NCI-H82 treated with DMSO at 0.1 percent for 48 hours (cell line): Measurements from ENCODE around the gene AHCYL1.
"Not testable (repeated sequence)": the region's sequence is repeated elsewhere in the genome, so short reads cannot be mapped to it uniquely, and the experiment has no call there.

Source experiments
- DNase-seq: peaks from one replicate; lab custom pipeline; 2025; ENCODE audit not compliant: unreplicated experiment; lab: John Stamatoyannopoulos, UW

Gene AHCYL1

DNA sequence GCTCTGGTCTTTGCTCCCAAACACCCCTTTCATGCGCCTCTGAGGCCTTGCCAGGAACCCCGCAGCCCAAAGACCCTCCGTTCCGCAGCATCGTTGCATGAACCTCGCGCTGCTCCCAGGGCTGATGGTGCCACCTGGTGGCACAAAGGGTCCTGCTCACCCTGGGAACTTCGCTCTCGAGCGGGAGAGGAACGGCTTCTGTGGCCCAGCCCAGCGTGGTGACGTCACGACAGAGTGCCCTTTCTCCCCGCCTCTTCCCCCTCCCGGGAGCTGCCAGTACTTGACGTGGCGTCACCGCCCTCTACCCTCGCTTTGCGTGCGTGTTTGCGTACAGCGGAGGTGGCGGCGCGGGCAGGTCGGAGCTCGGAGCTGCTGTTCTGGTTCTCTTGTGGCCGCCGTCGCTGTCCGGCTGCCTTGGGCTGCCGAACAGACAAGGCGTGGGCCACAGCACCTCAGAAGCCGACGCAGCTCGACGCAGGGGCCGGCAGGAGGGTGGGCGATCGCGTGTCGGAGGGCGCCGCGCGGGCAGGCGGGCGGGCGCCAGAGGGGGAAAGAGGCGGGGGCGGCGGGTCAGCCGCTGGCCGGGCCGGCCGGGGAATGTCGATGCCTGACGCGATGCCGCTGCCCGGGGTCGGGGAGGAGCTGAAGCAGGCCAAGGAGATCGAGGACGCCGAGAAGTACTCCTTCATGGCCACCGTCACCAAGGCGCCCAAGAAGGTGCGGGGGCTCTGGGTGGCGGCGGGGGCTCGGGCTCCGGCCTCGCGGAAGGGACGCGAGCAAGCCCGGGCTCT is at the start of gene AHCYL1:
Gene AHCYL1, plus strand, starts transcription at position 310 of the 791 bp plus-strand sequence. Its CDS starts 288 bp downstream, at position 598.
- DNase-seq, result peak; percentile 99

DNA sequence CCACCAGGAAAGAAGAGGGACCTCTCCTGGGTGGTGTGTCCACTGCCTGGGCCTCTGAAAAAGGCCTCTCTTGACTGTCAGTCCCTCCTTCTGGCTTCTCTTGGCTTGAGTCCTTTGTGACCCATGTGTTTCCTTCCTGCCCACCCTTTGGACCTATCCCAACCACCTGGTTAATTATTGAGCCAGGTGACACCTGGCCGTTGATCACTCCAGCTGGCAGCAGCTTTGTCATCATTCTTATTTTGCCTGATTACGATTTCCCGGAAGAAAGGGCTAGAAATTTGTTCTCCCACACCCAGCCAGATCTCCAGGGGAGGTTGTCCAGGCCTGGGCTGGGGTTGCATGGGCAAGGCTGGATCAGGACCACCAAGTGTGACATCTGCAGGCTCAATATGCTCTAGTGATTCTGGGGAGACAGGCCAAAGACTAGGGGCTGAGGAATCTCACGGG is 49.1 kb upstream of the AHCYL1 start:
- DNase-seq, result no peak

DNA sequence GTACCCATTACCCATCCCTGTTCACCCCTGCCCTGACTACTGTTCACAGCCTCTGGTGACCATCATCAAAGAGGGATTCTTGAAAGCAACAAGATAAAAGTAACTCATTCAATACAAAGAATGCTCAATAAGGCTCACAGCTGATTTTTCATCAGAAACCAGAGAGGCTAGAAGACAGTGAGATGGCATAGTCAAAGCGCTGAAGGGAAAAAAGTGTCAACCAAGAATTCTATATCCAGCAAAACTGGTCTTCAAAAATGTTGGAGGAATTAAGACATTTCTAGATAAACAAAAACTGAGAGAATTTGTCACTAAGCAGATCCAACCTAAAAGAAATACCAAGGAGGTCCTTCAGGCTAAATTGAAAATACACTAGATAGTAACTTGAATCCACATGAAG is 46.8 kb upstream of the AHCYL1 start:
- DNase-seq, result no peak

DNA sequence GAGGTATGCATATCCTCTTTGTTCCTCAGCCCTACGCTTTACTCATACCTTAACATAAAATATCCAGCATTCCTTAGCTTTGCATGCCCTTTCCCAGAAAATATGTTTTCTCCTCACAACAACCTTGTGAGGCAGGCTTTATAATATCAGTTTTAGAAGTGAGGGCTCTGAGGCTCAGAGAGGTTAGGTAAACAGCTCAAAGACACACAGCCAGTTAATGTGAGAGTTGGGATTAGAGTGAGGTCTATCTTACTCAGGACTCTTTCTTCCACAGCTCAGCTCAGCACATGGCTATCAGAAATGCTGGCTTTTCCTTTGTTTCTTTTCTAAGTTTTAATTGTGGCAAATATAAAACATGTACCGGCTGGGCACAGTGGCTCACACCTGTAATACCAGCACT is 46.0 kb upstream of the AHCYL1 start:
- DNase-seq, result no peak

DNA sequence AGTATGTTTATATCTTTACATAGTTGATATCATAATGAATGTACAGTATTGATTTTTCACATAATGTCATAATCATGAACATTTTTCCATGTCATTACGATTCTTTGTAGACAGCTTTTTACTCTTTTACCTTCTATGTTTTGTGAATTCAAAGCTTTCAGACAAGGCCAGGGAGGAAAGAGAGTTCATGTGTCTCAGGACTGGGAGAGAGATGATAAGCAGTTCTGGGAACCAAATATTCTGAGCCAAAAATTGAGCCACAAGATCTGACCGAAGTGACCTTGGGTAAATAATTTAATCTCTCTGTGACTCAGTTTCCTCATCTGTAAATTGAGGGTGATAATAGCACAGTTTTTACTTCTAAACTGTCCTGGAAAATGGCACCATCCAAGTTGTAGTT is 42.1 kb upstream of the AHCYL1 start:
- no peak for DNase-seq

DNA sequence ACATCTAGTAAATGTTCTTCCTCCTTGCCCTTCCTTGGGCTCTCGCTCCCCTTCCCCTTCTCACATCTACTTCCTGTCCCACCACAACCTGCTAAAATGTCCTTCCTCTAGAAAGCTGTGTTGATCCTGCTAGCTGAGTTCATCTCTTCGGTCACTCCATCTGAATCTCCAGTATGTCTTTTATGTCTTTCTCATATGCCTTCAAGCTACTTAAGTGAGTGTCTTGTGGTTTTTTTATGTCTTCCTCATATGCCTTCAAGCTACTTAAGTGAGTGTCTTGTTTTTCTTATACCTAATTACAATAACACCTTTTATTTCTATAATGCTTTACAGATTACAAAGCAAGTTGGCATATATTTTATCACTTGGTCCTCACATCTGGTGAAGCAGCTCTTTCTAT is 40.0 kb upstream of the AHCYL1 start:
- DNase-seq, result no peak

DNA sequence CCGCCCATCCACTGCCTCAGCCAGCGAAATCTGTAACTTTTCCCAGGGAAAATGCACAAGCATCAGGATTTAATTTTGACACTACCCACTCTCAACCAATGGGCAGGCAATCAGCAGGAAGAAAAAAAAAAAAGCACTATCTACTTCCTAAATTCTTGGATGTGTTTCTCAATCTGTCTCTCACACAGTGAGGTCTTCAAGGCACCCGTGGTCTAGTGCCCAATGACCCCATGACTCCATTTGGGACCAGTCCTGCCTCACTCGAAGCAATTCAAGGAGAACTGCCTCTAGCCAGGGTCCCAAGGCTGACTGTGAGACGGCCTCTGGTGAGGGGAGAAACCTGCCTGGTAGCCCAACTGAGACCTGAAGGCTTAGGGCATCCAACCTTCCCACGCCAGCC is 38.1 kb upstream of the AHCYL1 start:
- no peak for DNase-seq

DNA sequence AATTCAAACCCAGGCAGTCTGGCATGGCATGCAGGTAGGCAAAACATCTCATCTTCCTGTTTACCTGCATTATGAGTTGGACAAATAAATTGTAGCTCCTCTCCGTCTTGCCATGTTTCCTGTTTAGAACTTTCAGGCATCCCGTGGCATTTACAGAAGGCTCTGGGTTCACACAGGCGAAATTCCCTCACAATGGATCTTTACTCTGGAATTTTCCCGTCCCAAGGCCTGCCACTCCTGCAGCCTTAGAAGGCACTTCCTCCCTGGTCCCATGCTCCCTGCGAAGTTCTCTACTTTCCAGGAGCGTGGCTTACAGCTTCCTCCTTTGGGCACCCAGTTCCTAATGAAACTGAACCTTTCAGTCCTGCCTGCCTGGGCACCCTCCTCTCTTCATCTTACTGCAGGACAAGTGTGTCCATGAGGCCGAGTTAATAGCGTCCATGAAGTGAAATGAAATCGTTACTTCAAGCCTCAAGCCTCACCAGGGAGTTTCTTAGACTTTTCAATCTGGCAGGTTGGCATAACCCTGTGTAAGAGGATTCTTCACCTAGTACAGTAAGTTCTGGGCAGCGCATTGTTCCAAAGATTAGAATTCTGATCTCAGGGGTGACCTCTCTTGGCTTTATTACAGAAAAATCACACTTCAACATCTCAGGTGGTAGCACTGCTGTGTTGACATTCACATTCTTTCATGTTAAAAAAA is 36.8 kb upstream of the AHCYL1 start:
- no peak for DNase-seq

DNA sequence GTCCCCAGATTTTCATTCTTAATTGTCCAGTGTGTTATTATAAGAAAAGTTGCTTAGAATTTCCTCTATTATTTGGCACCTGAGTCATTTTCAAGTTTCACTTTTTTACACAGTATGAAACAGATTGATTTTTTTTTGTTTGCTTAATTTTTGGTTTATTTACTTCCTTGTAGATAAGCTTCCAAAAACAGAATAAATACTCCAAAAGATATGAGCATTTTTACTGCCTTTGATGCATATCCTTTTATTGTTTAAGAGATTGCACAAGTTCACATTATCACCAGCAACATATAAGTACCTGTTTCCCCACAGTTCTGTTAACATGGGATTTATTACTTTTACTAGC is 36.3 kb upstream of the AHCYL1 start:
- DNase-seq, result no peak

DNA sequence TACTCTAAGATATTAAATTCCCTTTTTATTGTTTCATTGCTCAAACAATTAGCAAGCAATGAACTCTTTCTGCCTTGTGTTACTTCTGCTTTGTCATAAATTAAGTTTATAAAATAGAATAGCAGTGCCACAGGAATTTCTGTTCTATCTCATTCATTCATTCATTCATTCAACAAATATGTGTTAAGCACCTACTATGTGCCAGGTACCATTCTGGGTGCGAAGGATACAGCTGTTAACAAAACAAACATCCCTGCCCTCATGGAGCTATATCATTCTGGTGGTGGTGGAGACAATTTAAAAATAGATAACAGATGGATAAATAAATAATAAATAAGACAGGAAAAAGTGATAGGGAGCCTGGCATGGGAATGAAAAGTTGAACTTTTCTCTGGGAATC is 34.5 kb upstream of the AHCYL1 start:
- no peak for DNase-seq

DNA sequence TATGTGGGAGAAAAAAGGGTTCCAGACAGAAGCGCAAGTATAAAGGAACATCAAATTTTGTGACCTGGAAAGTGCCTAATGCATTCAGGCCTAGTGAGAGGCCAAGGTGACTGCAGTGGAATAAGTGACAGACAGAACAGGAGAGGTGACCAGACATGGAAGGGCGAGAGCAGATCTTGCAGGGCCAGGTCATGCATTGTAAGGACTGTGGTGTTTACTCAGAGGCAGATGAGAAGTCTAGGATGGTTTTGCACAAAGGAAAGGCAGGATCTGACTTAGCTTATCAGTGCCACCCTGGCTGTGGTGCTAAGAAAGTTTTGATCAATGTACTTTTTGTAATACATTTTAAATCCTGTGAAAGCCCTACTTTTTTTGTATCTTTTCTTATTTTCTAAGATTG is 34.1 kb upstream of the AHCYL1 start:
- no peak for DNase-seq

DNA sequence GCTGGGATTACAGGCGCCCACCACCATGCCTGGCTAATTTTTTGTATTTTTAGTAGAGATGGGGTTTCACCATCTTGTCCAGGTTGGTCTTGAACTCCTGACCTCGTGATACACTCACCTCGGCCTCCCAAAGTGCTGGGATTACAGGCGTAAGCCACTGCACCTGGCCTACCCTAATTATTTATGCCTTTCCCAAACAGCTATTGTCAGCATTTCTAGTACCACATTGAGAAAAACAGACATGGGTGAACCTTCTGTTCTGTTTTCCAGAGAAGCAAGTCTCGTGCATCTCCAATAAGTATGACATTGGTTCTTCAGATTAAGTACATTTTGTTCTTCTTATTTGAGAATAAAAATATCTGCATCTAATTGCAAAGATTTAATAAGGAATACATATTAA is 33.1 kb upstream of the AHCYL1 start:
- not testable (repeated sequence) for DNase-seq

DNA sequence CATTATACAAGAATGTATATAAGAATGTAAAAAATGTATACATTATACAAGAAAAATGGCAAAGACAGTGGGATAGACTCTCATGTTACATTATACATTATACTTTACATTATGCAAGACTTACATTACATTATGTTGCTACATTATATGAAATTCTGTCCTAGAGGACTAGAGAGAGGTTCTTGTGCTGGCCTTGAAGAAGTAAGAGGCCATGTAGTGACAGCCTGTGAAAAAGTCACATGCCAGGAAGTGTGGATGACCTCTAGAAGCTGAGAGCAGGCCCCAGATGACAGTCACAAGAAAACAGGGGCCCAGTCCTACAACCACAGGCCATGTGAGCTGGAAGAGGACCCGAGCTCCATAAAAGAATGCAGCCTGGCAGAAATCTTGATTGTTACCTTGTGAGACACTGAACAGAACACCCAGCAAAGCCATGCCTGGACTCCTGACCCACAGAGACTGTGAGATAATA is 30.5 kb upstream of the AHCYL1 start:
- no peak for DNase-seq

DNA sequence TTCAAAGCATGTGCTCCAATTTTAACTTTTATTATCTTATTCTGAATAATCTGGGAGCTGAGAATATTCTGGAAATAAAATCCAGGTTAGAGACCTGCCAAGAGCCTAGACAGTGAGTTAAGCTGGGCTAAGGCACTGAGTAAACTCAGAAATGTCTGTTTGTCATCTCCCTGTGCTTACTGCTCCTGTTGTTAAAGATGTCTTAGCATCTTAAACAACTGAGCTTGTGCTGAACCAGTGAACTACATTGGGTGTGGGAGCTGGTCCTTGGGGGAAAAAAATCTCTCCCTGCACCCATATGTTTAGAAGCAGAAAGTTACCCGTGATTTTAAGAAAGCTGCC is 25.0 kb upstream of the AHCYL1 start:
- DNase-seq, result no peak

DNA sequence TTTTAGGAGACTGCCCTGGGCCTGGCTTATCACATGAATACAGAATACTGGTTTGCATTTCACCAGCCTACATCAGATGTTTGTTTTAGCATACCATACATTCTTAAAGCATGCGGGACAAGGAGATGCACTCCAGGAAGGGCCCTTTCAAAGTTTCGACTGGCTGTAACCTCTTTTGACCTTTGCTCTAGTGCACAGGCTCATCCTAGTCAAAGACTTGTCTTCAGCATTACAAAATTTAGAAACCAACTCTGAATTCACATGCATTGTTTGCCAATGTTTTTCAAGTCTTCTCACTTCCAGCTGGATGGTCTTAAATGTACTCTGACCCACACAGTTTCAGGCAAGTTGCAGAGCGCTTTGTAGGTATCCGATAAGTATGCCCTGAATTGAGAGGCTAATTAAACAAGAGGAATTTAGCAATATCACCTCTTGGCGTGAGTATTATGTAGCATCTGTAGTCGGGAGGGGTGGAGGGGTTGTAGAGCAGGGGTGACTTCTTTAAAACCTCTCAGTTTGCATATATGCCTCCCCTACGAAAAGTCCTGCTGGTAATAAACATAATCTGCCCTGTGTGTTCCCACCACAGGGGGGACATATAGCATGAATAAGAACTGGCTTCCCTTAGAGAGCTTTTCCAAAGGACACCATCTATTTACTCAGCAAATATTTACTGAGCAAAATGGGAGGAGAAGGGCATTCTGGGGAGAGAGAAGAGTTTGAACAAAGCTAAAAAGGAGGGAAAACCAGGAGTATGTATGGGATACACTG is 24.4 kb upstream of the AHCYL1 start:
- no peak for DNase-seq

DNA sequence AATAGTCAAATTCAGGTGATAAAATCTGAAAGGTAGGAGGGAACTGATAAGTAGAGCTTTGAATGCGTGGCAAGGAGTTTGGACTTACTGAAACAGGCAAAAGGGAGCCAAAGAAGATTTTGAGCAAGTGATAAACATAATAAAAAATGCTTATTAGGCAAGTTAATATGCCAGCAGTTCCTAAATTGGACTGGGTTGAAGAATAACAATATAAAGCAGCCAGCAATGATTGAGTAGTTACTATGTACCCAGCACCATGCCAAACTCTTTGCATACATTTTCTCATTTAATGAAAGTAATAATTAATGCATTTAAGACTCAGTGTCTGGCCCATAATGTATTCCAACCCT is 23.8 kb upstream of the AHCYL1 start:
- DNase-seq, result no peak

DNA sequence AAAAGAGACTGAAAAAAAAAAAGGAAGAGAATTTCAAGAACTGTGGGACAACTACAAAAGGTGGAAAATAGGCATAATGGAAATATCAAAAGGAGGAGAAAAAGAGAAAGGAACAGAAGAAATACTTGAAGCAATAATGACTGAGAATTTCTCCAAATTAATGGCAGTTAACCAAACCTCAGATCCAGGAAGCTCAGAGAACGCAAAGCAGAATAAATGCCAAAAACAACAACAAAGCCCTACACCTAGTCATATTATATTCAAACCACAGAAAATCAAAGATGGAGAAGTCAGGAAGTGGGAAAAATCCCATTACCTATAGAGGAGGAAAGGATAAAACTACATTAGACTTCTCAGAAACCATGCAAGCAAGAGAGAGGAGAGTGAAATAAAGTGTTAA is 20.7 kb upstream of the AHCYL1 start:
- DNase-seq, result no peak

DNA sequence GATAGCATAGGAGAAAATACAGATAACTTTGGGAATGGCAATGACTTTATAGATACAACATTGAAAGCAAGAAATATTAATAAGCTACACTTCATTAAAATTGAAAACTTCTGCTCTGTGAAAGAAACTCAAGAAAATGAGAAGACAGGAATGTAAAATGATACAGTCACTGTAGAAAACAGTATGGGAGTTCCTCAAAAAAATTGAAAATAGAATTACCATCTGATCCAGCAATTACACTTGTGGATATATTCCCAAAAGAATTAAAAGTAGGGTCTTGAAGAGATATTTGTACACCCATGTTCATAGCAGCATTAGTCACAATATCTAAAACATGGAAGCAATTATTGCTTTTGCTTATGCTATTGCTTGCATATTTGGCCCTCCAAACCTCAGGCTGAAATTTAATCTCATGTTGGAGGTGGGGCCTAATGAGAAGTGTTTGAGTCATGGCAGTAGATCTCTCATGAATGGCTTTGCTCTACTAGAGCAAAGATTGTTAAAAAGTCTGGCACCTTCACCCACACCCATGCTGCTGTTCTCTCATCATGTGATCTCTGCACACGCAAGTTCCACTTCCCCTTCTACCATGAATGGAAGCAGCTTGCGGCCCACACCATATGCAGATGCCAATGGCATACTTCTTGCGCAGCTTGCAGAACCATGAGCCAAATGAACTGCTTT is 15.3 kb upstream of the AHCYL1 start:
- DNase-seq, result no peak

DNA sequence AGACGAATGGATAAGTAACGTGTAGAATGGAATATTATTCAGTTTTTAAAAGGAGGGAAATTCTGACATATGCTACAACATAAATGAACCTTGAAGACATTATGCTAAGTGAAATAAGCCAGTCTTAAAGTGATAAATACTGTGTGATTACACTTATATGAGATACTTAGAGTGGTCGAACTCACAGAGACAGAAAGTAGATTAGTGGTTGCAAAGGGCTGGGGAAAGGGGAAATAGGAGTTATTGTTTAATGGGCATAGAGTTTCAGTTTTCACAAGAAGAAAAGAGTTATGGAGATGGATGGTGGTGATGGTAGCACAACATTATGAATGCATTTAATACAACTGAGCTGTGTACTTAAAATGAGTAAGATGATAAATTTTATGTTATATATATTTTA is 14.7 kb upstream of the AHCYL1 start:
- DNase-seq, result no peak

DNA sequence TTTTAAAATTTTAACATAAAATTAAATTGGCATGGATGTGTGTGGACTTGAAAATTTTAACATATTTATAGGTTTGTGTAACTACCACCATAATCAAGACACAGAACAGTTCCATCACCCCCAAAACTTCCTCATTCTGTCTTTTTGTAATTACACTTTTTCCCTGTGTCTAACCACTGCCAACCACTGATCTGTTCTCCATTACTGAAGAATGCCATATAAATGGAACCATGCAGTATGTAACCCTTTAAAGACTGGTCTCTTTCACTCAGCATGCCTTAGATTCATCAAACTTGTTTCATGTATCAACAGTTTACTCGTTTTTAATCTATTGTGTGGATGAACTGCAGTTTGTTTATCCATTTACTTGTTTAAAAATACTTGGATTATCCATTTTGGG is 13.0 kb upstream of the AHCYL1 start:
- DNase-seq, result no peak

DNA sequence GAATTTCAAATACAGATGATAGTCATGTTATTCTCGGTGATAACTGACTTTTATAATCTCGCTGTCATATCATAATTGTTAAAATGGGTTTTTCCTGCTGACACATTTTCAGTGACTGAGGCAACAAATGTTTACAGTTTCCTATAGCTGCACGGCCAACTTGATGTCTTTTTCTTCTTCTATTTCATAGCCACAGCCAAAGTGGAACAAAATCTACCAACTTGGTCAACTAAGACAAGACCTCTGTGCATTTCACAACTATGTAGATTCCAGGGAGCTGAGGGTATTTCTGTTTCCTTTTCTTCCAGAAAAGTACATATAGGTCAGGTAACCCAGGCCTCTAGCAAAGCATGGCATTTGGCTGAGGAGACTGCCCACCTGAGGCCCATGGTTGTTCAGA is 10.4 kb upstream of the AHCYL1 start:
- no peak for DNase-seq
